ENCODE measurements around the gene KLHL17.

The KLHL17 gene

DNA sequence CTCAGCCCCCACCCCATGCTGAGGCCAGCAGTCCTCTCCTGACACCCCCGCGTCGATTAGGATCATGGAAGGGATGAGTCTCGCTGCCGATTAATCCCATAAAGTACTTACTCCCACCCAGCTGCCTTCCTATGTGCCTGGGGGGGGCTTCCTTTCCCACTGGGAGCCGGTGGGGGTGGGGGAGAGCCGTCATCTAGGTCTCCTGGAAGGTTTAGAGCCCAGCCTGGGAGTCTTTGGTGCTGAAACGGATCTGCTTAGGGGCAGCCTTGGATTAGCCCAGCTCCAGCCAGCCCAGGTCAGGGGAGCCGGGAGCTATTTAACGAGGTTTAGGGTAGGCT, 26.8 kb upstream of the KLHL17 start:
- Histone ChIP-seq H3K27me3 (ENCODE audit: low read depth, low read length) (peaks cover 10% of the 10 kb centered on the region; the same call in 1 of the 2 replicates), H3K4me1 (ENCODE audit: low read length) (no peaks in the 10 kb centered on the region), H3K27ac (ENCODE audit: low read length) (no peak overlapping the region), H3K36me3 (replicated peaks; ENCODE audit: low read depth, low read length) (no peaks in the 10 kb centered on the region), H3K4me3 (ENCODE audit: low read length) (no peak overlapping the region), H2AFZ (ENCODE audit: low read depth, low read length) (no peak overlapping the region), H4K20me1 (ENCODE audit: insufficient read depth, low read length) (no peaks in the 10 kb centered on the region), H3K9ac (ENCODE audit: low read length) (no peak overlapping the region), H3K9me3 (ENCODE audit: insufficient read depth, low read length) (no peaks in the 10 kb centered on the region), H3K79me2 (ENCODE audit: low read length) (no peaks in the 10 kb centered on the region), H3K4me2 (ENCODE audit: low read length) (no peak overlapping the region)
- TF ChIP-seq EZH2phosphoT487 (IDR thresholded peaks at IDR 0.05; ENCODE audit: low read depth) = no peak
- TF ChIP-seq, protein P1, sequence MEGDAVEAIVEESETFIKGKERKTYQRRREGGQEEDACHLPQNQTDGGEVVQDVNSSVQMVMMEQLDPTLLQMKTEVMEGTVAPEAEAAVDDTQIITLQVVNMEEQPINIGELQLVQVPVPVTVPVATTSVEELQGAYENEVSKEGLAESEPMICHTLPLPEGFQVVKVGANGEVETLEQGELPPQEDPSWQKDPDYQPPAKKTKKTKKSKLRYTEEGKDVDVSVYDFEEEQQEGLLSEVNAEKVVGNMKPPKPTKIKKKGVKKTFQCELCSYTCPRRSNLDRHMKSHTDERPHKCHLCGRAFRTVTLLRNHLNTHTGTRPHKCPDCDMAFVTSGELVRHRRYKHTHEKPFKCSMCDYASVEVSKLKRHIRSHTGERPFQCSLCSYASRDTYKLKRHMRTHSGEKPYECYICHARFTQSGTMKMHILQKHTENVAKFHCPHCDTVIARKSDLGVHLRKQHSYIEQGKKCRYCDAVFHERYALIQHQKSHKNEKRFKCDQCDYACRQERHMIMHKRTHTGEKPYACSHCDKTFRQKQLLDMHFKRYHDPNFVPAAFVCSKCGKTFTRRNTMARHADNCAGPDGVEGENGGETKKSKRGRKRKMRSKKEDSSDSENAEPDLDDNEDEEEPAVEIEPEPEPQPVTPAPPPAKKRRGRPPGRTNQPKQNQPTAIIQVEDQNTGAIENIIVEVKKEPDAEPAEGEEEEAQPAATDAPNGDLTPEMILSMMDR (IDR thresholded peaks at IDR 0.05; ENCODE audit: low read depth, low read length) = no peak

DNA sequence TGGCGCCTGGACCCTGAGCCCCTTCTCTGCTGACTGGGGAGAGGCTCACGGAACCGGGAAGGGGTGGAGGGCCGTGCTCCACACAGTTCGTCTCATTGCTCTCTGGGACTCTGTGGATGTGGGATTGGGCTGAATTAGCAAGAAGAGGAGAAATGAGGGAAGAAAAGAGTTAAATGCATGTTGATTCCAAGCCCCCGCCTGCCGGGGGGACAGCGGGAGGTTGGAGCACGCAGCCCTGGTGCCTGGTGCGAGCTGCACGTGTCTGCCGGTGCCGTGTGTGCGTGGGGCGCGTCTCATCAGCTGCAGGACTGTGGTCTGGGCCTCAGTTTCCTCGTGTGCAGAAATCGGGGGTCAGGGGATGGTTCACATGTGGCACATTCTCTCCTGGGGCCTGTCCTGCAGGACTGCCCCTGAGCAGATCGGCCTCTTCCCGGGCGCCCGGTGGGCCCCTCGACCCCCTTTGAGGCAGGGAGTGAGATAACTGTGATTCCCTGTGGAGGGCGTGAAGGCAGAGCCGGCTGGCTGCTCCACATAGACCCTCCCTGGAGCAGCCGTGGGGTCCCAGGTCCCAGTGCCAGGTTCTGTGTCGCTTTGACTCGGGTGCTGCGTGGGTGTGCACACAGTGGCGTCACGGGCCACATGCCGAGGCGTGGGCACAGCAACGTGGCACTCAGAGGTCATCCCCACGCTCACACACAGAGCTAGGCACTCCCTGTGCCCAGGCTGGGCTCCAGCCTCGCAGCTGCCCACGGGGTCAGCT, 25.2 kb upstream of the KLHL17 start:
- Histone ChIP-seq H3K27me3 (ENCODE audit: low read depth, low read length) (peaks cover 19% of the 10 kb centered on the region), H3K4me3 (ENCODE audit: low read length) (no peak overlapping the region), H3K79me2 (ENCODE audit: low read length) (no peaks in the 10 kb centered on the region), H3K9me3 (ENCODE audit: insufficient read depth, low read length) (no peaks in the 10 kb centered on the region), H3K27ac (ENCODE audit: low read length) (no peak overlapping the region), H3K36me3 (replicated peaks; ENCODE audit: low read depth, low read length) (no peaks in the 10 kb centered on the region), H3K9ac (ENCODE audit: low read length) (no peak overlapping the region), H3K4me1 (ENCODE audit: low read length) (no peaks in the 10 kb centered on the region), H4K20me1 (ENCODE audit: insufficient read depth, low read length) (no peaks in the 10 kb centered on the region), H3K4me2 (ENCODE audit: low read length) (no peak overlapping the region), H2AFZ (ENCODE audit: low read depth, low read length) (no peak overlapping the region)
- TF ChIP-seq, protein P1 (IDR thresholded peaks at IDR 0.05; ENCODE audit: low read depth, low read length) = no peak

DNA sequence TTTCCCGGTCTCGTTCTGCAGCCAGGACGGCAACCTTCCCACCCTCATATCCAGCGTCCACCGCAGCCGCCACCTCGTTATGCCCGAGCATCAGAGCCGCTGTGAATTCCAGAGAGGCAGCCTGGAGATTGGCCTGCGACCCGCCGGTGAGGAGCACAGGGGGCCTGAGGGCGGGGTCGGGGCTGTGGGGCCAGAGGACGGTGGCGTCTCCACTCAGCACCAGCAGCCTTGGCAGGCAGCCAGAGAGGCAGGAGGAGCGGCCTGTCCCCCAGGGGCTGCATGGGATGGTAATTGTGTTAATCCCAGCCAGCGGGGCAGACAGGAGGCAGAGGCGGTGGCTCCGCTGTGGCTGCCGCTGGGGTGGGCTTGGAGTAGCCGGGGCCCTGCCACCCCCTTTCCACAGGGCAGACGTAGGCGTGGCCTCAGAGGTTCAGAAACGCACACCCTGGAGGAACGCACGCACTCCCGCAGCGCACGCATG, 24.6 kb upstream of the KLHL17 start:
- no peaks in the 10 kb centered on the region for H3K9me3 ChIP-seq (ENCODE audit: insufficient read depth, low read length)
- no peak overlapping the region for H3K9ac ChIP-seq (ENCODE audit: low read length)
- H3K27ac ChIP-seq (ENCODE audit: low read length) = no peak overlapping the region
- H2AFZ ChIP-seq (ENCODE audit: low read depth, low read length) = no peak overlapping the region
- H3K4me2 ChIP-seq (ENCODE audit: low read length) = no peak overlapping the region
- peaks cover 5% of the 10 kb centered on the region; the same call in 1 of the 2 replicates for H3K4me1 ChIP-seq (ENCODE audit: low read length)
- no peak overlapping the region for H3K4me3 ChIP-seq (ENCODE audit: low read length)
- H3K36me3 ChIP-seq (replicated peaks; ENCODE audit: low read depth, low read length) = no peaks in the 10 kb centered on the region
- TF ChIP-seq, protein P1 (IDR thresholded peaks at IDR 0.05; ENCODE audit: low read depth, low read length) = no peak
- TF ChIP-seq EZH2phosphoT487 (IDR thresholded peaks at IDR 0.05; ENCODE audit: low read depth) = no peak
- H4K20me1 ChIP-seq (ENCODE audit: insufficient read depth, low read length) = no peaks in the 10 kb centered on the region
- peaks cover 25% of the 10 kb centered on the region for H3K27me3 ChIP-seq (ENCODE audit: low read depth, low read length)
- H3K79me2 ChIP-seq (ENCODE audit: low read length) = no peaks in the 10 kb centered on the region

DNA sequence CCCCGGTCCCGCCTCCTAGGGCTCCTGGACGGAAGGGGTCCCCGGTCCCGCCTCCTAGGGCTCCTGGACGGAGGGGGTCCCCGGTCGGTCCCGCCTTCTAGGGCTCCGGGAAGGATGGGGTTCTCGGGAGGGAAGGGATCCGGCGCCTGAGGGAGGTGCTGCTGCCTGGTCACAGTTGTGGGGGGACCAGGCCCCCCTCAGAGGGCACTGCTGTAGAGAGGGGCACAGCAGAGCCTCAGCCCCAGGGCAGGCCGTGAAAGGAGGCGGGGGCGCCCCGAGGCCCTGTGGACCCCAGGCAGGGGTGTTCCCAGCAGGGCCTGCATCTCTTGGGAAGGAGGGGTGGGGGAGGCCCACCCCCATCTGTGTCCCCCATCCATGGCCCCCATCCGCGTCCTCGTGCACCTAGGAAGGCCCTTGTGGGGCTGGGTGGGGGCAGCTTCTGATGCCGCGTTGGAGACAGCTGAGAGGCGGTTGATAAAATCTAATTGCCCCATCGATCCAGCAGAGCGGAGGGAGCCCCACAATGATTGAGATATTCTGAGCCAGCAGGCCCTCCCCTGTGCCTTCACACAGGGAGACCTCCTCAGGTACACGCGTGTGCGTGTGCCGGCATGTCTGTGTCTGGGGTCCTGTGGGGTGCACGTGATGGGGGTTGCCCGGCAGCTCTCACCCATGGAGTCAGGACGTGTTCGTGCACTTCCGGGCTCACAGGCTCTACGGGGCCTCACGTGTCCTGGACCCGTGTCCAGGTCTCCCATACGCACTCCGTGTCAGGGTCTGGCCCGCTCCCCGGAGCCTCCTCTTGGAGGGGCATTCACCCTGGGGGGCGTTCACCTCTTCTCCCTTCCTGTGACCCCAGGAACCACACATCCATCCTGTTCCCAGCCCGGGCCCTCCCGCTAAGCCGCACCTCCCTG, 23.8 kb upstream of the KLHL17 start:
- Histone ChIP-seq H3K36me3 (replicated peaks; ENCODE audit: low read depth, low read length) (no peaks in the 10 kb centered on the region), H3K27ac (ENCODE audit: low read length) (no peak overlapping the region), H3K27me3 (ENCODE audit: low read depth, low read length) (peaks cover 28% of the 10 kb centered on the region), H3K4me2 (ENCODE audit: low read length) (no peak overlapping the region), H2AFZ (ENCODE audit: low read depth, low read length) (no peak overlapping the region), H3K9me3 (ENCODE audit: insufficient read depth, low read length) (no peaks in the 10 kb centered on the region), H4K20me1 (ENCODE audit: insufficient read depth, low read length) (no peaks in the 10 kb centered on the region), H3K4me1 (ENCODE audit: low read length) (peaks cover 12% of the 10 kb centered on the region; the same call in 1 of the 2 replicates), H3K9ac (ENCODE audit: low read length) (no peak overlapping the region), H3K79me2 (ENCODE audit: low read length) (no peaks in the 10 kb centered on the region), H3K4me3 (ENCODE audit: low read length) (no peak overlapping the region)
- TF ChIP-seq EZH2phosphoT487 (IDR thresholded peaks at IDR 0.05; ENCODE audit: low read depth) = no peak
- TF ChIP-seq, protein P1 (IDR thresholded peaks at IDR 0.05; ENCODE audit: low read depth, low read length) = no peak

Measured in OCI-LY3 (cell line).